DMS153 (cell line): ENCODE results near the gene IRGC.

Experiments
- DNase-seq: peaks from one replicate; lab custom pipeline; 2025; lab: John Stamatoyannopoulos, UW

IRGC gene

DNA sequence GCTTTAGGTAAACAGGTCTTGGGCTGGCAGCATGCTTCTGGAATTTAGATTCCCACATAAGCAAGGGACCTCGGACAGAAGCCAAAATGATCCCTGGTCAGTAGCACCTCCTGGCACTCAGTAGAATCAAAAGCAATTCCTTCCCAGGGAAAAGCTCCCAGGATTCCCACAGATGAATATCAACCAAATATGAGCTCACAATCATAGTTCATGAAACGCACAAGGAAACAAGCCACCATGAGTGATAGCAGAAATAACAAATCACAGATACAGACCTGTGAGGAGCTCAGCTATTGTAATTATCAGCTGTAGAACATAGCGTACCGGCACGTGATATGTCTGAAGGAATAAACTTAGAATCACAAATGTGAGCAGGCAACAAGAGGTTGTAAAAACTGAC is 24.1 kb upstream of the IRGC start:
- no peak for DNase-seq

DNA sequence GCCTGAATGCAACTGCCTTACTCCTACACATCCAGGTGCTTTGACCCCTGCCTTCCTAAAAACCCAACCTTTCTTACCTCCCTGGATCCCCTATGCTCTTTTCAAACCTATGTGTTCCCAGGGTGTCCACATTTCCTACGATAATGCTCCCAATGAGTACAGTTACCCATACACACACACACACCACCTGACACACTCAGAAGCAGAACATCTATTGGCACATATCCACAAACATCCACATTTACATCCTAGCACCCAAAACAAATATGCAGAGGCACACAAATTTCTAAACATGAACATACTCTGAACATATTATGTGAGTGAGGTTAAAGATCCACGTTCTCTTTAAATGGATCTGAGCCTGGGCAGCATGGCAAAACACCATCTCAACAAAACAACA is 23.5 kb upstream of the IRGC start:
- DNase-seq = no peak

DNA sequence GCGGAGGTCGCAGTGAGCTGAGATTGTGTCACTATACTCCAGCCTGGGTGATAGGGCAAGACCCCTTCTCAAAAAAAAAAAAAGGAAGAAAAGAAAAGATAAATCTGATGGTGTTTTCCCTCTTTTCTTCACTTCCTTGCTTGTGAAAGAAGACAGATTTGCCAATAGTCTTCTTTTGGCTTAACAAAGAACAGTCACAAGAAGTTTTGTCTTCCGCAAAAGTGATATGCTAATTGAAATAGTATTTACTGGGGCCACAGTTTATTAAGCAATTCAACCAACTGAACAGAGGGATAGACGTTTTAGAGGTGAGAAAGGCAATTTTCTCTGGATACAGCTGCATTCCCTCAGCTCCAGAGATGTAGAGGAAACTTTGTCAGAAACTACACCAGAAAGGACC is 23.0 kb upstream of the IRGC start:
- DNase-seq = no peak

DNA sequence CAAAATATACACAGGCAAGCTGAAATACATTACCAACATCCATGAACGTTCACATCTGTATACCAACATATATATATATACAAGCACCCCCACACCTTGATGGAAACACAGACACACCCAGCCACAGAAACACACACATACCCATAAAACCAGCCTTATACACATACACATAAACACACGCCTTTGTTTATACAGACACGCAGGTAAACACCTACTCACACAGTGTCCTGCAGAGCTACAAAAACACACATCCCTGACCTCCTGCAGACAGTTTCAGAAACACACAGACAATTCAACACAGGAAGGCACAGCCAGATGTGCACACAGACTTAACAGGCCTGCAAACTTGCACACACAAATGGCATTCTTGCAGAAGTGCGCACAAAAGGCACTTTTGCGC is 21.3 kb upstream of the IRGC start:
- DNase-seq = no peak

DNA sequence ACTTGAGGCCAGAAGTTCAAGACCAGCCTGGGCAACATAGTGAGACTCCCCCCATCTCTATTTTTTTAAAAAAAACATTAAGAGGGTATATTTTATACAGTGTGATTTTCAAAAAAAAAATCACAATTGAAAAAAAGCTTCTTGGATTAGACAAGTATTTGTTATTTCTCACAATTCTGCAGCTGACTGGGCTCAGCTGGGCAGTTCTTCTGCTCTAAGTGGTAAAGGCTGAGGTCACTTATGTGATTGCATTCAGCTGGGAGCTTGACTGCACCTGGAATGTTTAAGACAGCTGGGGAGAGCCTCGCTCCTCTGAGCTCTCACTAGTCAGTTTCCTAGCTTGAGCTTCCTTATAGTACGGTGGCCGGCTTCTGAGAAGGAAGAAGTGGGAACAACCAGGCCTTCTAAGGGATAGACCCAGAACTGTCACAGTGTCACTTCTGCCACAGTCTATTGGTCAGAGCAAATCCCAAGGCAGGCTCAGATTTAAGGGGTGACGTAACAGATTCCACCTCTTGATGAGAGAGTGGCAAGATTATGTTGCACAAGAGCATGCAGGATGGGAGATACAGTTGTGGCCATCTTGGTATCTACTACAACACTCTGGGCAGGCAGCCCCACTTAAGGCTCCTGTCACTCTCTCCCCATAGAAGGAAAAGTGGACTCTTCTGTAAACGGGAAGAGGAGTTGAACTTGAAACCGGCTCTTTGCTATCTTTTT is 19.7 kb upstream of the IRGC start:
- DNase-seq = no peak

DNA sequence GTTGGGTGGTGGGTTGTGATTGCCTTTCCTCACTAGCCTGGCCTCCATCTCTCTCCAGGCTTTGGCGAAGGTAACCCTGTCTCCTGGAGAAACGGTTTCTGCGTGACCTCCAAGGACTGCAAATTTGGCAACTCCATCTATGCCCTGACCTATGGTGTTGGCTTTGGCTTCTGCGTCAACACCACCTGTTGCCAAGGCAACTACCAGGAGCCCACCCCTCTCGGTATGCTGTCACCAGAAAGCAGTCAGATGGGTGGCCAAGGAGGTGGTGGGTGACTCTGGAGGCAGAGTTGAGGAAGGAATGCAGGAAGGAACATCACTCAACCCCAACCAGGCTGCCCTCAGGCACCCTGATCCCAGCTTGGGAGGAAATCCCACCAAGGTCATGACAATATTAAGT is 18.6 kb upstream of the IRGC start:
- no peak for DNase-seq

DNA sequence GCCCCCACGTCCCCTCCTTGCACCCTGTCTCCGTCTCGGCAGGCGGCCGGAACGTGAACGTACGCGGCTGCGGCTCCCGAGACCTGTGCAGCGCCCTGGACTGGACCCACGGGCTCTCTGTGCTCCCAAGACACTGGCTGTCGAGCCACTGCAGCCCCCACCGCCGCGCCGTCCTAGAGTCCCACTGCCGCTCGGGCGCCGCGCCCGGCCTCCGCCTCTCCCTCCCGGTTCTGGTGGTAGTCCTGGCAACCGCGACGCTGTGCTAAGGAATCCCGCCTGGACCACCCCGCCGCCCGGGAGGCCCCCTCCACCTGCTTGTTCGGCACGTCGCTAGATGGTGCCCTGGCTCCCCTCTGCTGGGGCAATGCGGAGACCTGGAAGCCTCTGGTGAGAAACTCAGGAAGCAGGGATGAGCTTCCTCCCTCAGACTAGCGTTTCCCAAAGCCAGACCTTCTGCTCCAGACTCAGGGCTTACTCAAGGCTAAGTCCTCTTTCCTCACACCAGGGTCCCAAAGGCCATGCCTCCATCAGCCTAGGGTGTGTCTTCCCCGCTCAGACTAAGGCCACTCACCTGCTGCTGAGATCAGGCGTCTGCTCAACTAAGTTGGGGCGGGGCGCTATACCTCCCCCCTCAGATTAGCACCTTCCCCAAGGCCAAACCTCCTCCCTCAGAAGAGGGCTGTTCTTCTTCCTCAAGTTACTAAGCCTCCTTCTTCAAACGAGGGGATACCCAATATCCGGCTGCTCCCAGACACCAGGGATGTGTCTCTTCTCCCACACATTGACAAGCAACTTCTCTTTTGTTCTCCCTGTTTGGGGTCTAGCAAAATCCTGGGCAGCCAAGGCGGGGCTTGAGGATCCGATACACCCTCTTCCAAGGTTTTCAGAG is 16.1 kb upstream of the IRGC start:
- no peak for DNase-seq

DNA sequence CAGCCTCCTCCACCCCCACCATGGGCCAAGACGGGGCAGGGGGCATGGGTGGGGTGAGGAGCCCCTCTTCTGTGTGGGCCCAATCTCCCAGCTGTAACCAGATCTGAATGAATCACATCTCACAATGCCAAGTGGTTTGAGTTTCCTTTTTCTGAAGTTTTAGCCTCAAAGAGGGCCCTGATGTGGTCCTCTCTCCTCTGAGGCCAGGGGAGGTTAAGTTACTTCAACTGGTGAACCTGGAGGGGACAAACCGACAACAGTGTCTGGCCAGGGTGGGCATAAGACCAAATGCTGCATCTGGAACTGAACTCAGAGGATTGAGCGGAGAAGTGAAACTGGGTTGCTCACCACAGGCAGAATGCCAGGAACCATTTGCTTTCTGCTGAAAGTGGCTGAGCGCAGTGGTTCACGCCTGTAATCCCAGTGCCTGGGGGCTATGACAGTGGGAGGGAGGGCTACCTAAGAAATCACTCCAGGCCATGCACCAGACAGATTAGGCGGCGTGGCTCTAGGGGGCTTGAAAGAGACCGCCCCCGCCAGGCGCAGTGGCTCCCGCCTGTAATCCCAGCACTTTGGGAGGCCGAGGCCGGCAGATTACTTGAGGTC is 15.4 kb upstream of the IRGC start:
- no peak for DNase-seq

DNA sequence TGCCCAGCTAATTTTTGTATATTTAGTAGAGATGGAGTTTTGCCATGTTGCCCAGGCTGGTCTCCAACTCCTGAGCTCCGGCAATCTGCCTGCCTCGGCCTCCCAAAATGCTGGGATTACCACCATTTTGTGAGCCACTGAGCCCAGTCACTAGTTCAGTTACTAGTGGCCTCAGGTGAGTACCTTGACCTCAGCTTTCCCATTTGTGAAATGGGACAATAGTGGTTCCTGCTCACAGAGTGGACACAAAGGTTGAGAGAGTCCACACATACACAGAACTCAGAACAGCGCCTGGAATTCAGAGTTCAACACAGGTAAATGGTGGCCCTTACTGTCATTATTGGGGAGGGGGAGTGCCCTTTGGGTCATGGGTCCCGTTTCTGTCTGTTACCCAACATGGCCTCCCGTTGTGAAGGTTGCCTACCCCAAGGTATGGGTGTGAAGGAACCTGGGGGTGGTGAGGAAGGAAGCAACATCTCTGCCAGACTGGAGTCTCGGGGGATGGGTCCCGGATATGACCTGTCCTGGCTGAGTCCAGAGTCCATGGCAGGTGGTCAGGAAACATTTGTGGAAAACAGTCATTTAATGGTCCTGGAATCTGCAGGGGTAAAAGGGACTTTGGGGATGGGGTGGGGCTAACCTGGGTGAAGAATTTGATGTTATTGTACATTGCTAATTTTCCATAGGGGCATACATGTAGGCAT is 11.7 kb upstream of the IRGC start:
- DNase-seq = no peak

DNA sequence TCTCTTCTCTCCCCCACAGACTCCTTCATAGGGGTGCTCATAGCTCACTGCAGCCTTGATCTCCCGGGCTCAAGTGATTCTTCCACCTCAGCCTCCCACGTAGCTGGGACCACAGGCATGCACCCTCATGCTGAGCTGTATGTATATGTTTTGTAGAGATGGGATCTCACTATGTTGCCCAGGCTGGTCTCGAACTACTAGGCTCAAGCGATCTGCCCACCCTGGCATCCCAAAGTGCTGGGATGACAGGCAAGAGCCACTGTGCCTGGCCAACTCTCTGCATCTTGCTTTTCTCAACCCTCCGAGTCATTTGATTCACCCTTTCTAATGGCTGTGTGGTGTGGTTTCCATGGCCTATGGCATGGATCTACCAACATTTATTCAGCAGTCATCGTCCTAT is 10.1 kb upstream of the IRGC start:
- no peak for DNase-seq

DNA sequence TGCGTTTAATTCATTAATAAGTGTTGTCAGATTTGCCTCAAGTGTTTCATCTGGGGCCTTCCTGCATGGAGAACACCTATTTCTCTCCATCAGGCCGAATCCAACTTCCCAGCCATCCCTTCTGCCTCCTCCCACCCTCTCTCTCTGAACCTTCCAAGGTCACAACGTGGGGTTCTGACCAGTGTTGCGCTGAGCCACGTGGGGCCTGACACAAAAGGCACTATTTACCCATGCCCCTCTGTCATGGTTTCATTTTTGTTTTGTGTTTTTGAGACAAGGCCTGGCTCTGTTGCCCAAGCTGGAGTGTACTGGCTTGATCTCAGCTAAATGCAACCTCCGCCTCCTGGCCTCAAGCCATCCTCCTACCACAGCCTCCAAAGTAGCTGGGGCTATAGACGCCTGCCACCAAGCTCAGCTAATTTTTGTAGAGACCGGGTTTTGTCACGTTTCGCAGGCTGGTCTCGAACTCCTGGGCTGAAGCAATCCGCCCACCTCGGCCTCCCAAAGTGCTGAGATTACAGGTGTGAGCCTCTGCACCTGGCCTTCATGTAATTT is 8.6 kb upstream of the IRGC start:
- no peak for DNase-seq

DNA sequence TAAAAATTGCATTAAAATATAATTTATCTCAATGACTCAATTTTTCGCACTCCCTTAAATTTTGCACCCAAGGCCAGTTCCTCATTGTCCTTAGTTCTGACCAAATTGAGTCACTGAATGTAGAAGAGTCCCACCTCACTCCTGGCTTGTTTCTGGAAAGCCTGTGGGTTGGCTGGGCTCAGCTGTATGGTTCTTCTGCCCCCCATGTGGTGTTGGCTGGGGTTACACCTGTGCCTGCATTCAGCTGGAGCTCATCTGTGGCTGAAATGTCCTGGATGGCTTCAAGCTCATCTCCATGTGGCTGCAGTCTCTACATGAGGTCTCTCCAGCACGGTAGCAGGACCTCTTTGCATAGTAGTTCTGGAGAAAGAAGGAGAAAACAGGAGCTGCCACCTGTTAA is 7.2 kb upstream of the IRGC start:
- no peak for DNase-seq

DNA sequence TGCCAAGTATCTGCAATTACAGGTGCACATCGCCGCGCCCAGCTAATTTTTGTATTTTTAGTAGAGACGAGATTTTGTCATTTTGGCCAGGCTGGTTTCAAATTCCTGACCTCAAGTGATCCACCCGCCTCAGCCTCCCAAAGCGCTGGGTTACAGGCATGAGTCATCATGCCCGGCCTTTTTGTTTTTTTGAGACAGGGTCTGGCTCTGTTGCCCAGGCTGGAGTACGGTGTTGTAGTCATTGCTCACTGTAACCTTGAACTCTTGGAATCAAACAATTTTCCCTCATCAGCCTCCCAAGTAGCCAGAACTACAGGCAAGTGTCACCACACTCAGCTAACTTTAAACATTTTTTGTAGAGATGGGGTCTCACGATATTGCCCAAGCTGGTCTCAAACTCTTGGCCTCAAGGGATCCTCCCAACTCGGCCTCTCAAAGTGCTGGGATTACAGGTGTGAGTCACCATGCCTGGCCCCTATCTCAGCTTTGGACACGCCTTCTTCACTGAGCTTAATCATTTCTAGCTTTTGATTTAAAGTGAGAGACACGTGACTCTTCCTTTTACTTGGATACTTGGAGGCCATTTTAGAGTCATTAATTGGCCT is 4.0 kb upstream of the IRGC start:
- DNase-seq = no peak

DNA sequence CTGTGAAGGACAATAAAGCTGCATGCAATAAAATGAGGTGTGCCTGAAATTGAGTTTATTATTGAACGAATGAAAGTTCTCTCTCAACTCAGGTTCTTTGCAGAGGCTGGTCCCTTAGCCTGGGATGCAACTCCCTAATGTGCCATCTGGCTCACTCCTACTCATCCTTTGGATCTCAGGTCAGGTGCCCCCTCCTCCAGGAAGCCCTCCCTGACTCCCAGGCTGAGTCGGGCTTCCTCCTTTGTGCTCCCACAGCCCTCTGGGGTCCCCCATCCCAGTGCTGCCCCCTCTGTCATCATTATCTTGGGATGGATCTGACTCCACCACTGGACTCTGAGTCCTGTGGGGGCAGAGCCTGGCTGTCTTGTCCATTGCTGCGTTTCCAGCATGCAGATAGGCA is 2.7 kb upstream of the IRGC start:
- DNase-seq = no peak

DNA sequence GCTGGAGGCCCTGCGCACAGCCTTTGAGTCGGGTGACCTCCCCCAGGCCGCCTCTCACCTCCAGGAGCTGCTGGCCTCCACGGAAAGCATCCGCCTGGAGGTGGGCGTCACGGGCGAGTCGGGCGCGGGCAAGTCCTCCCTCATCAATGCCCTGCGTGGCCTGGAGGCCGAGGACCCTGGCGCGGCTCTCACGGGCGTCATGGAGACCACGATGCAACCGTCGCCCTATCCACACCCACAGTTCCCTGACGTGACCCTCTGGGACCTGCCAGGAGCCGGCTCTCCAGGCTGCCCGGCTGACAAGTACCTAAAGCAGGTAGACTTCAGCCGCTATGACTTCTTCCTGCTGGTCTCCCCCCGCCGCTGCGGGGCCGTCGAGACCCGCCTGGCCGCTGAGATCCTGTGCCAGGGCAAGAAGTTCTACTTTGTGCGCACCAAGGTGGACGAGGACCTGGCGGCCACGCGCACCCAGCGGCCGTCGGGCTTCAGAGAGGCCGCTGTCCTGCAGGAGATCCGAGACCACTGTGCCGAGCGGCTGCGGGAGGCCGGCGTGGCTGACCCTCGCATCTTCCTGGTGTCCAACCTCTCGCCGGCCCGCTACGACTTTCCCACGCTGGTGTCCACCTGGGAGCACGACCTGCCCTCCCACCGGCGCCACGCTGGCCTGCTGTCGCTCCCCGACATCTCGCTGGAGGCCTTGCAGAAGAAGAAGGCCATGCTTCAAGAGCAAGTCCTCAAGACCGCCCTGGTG is 2.9 kb downstream of the IRGC start:
- DNase-seq = no peak

DNA sequence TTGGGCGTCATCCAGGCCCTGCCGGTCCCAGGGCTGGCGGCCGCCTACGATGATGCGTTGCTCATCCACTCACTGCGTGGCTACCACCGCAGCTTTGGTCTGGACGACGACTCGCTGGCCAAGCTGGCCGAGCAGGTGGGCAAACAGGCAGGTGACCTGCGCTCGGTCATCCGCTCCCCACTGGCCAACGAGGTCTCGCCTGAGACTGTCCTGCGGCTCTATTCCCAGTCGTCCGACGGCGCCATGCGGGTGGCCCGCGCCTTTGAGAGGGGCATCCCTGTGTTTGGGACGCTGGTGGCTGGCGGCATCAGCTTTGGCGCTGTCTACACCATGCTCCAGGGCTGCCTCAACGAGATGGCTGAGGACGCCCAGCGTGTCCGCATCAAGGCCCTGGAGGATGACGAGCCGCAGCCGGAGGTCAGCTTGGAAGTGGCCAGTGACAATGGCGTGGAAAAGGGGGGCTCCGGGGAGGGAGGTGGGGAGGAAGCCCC is 3.5 kb downstream of the IRGC start:
- no peak for DNase-seq

DNA sequence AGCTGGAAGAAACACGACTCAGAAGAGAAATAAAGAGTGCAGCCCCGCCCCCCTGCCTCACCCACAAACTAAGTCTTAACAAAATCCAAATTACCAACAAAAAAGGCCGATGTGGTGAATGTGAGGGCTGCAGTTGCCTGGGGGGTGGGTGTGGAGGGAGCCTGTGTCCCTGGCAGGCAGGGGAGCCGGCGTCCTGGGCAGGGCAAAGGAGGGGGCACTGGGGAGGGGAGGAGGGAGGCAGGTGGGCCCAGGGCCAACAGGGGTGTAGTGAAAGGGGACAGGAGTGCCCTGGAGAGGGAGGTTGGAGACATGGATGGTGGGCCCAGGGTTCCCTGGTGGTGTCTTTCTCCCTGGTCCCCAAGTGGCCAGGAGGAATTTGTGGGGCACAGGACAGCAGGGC is 4.0 kb downstream of the IRGC start:
- no peak for DNase-seq

DNA sequence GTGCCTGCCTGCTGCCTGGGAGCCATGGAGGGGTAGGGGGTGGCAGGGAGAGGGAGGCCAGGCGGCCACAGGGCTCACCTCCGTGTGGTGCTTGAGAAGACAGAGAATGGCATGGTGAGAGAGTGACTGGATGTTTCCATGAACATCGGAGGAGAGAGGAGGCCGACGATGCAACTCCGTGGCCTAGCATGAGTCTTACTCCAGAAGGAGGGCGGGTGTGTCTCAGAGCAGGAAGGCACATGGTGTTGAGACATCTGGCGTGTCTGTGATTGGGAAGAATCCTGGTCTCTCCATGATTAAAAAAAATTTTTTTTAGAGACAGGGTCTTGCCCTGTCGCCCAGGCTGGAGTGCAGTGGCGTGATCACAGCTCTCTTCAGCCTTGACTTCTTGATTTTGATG is 5.1 kb downstream of the IRGC start:
- no peak for DNase-seq

DNA sequence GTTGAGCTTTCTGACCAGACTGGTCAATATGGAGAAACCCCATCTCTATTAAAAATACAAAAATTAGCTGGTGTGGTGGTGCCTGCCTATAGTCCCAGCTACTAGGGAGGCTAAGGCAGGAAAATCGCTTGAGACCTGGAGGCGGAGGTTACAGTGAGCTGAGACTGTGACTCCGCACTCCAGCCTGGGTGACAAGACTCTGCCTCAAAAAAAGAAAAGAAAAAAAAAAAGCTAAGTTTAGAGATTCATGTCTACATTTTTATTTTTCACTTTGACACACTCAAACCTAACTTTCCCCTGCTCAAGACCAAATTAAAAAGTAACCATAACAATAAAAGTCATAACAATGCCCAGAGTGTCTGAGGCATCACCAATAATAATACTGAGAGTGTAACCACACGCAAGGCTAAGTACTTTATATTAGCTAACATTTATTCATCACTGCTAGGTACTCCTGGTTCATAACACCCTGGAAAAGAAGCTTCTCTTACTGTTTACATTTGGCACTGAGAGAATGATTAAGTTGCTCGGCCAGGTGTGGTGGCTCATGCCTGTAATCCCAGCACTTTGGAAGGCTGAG is 5.7 kb downstream of the IRGC start:
- DNase-seq = no peak

DNA sequence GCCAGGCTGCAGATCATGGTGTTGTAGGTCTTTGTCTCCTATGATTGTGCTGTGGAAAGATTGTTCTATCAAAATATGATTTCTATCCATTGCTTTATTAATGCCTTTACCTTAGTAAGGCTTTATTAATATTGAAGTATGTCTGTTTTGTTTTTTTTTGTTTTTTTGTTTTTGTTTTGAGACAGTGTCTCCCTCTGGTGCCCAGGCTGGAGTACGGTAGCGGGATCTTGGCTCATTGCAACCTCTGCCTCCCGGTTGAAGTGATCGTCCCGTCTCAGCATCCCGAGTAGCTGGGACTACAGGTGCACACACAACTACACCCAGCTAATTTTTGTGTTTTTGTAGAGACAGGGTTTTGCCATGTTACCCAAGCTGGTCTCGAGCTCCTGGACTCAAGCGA is 7.7 kb downstream of the IRGC start:
- no peak for DNase-seq

DNA sequence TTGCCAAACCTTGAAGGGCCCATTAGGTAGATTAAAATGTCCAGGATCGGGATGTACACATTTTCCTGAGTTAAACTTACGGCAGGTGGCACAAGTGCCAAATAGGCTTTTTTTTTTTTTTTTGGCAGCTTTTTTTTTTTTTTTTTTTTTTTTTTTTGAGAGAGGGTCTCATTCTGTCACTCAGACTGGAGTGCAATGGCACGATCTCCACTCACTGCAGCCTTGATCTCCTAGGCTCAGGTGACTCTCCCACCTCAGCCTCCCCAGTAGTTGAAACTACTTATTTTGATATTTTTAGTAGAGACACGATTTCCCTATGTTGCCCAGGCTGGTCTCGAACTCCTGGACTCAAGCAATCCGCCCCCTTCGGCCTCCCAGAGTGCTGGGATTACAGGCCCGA is 9.0 kb downstream of the IRGC start:
- DNase-seq = no peak
